Measurements from ENCODE around the gene TDRD10. TPM values are rescaled to one million over a fixed set of nuclear protein-coding genes. Genes with fewer than 3 reads are reported as not detected.

TDRD10 gene
- polyA plus RNA-seq (2013, experiment 1 of 2), result 1.3 TPM
- polyA plus RNA-seq (2013, experiment 2 of 2), result 2.3 TPM

- peak within 1 kb of the TSS; percentile 41 for H3K4me3 ChIP-seq (ENCODE audit: extremely low read depth, insufficient read depth, low read length, poor library complexity, severe bottlenecking)
- no peak within 1 kb of the TSS for H3K27ac ChIP-seq (ENCODE audit: low read depth, low read length, severe bottlenecking)
- WGBS, 2 experiments (ENCODE audit: insufficient coverage in 2 of 2), result 4 to 7% methylated on average over 39 to 77 of the region's 90 CpGs
- H3K4me1 ChIP-seq (ENCODE audit: control insufficient read depth, insufficient read depth, low read length, poor library complexity, severe bottlenecking), result peaks cover 4% of the 10 kb centered on the region
- H3K36me3 ChIP-seq (ENCODE audit: control insufficient read depth, insufficient read depth, low read length), result no peaks in the 10 kb centered on the region
- peaks cover 5% of the 10 kb centered on the region for H3K9me3 ChIP-seq (ENCODE audit: control insufficient read depth, low read length)
Measured at GRCh38 chr1:154502066-154502743, at the start of gene TDRD10, which contains the start of gene SHE. Gene TDRD10, plus strand, starts transcription at chr1:154502219. Its CDS starts 4,685 bp downstream, at chr1:154506904. Gene SHE, minus strand, starts transcription at chr1:154502412. Its CDS starts 386 bp downstream, at chr1:154502026.

GRCh38 chr1:154453161-154453560, 48.9 kb upstream of the TDRD10 start:
- Histone ChIP-seq H3K4me3 (ENCODE audit: extremely low read depth, insufficient read depth, low read length, poor library complexity, severe bottlenecking) (no peak overlapping the region), H3K4me1 (ENCODE audit: control insufficient read depth, insufficient read depth, low read length, poor library complexity, severe bottlenecking) (peaks cover 11% of the 10 kb centered on the region), H3K36me3 (ENCODE audit: control insufficient read depth, insufficient read depth, low read length) (no peaks in the 10 kb centered on the region), H3K27ac (ENCODE audit: low read depth, low read length, severe bottlenecking) (no peak overlapping the region), H3K9me3 (ENCODE audit: control insufficient read depth, low read length) (no peaks in the 10 kb centered on the region)
- 96 to 100% methylated on average over 3 to 5 of the region's 5 CpGs for WGBS, 2 experiments (ENCODE audit: insufficient coverage in 2 of 2)

- Histone ChIP-seq H3K9me3 (ENCODE audit: control insufficient read depth, low read length) (no peaks in the 10 kb centered on the region), H3K27ac (ENCODE audit: low read depth, low read length, severe bottlenecking) (no peak overlapping the region), H3K4me3 (ENCODE audit: extremely low read depth, insufficient read depth, low read length, poor library complexity, severe bottlenecking) (no peak overlapping the region), H3K36me3 (ENCODE audit: control insufficient read depth, insufficient read depth, low read length) (no peaks in the 10 kb centered on the region), H3K4me1 (ENCODE audit: control insufficient read depth, insufficient read depth, low read length, poor library complexity, severe bottlenecking) (peaks cover 8% of the 10 kb centered on the region)
- WGBS, 2 experiments (ENCODE audit: insufficient coverage in 2 of 2), result 56 to 87% methylated on average over 1 to 4 of the region's 5 CpGs
Measured at GRCh38 chr1:154453574-154454352, 48.3 kb upstream of the TDRD10 start.

GRCh38 chr1:154454386-154455120, 47.5 kb upstream of the TDRD10 start:
- Histone ChIP-seq H3K9me3 (ENCODE audit: control insufficient read depth, low read length) (no peaks in the 10 kb centered on the region), H3K4me3 (ENCODE audit: extremely low read depth, insufficient read depth, low read length, poor library complexity, severe bottlenecking) (no peak overlapping the region), H3K27ac (ENCODE audit: low read depth, low read length, severe bottlenecking) (no peak overlapping the region), H3K36me3 (ENCODE audit: control insufficient read depth, insufficient read depth, low read length) (no peaks in the 10 kb centered on the region), H3K4me1 (ENCODE audit: control insufficient read depth, insufficient read depth, low read length, poor library complexity, severe bottlenecking) (peaks cover 8% of the 10 kb centered on the region)
- 89 to 98% methylated on average over 2 to 3 of the region's 5 CpGs for WGBS, 2 experiments (ENCODE audit: insufficient coverage in 2 of 2)

GRCh38 chr1:154456631-154457030, 45.4 kb upstream of the TDRD10 start:
- H3K4me1 ChIP-seq (ENCODE audit: control insufficient read depth, insufficient read depth, low read length, poor library complexity, severe bottlenecking), result peaks cover 8% of the 10 kb centered on the region
- WGBS, 2 experiments (ENCODE audit: insufficient coverage in 2 of 2), result 89 to 94% methylated on average over 4 to 5 of the region's 6 CpGs
- no peaks in the 10 kb centered on the region for H3K9me3 ChIP-seq (ENCODE audit: control insufficient read depth, low read length)
- no peak overlapping the region for H3K4me3 ChIP-seq (ENCODE audit: extremely low read depth, insufficient read depth, low read length, poor library complexity, severe bottlenecking)
- H3K27ac ChIP-seq (ENCODE audit: low read depth, low read length, severe bottlenecking), result no peak overlapping the region
- H3K36me3 ChIP-seq (ENCODE audit: control insufficient read depth, insufficient read depth, low read length), result no peaks in the 10 kb centered on the region

GRCh38 chr1:154459080-154459479, 42.9 kb upstream of the TDRD10 start:
- H3K36me3 ChIP-seq (ENCODE audit: control insufficient read depth, insufficient read depth, low read length), result no peaks in the 10 kb centered on the region
- no peaks in the 10 kb centered on the region for H3K4me1 ChIP-seq (ENCODE audit: control insufficient read depth, insufficient read depth, low read length, poor library complexity, severe bottlenecking)
- H3K27ac ChIP-seq (ENCODE audit: low read depth, low read length, severe bottlenecking), result no peak overlapping the region
- H3K4me3 ChIP-seq (ENCODE audit: extremely low read depth, insufficient read depth, low read length, poor library complexity, severe bottlenecking), result no peak overlapping the region
- no peaks in the 10 kb centered on the region for H3K9me3 ChIP-seq (ENCODE audit: control insufficient read depth, low read length)

GRCh38 chr1:154460695-154461260, 41.2 kb upstream of the TDRD10 start:
- H3K4me1 ChIP-seq (ENCODE audit: control insufficient read depth, insufficient read depth, low read length, poor library complexity, severe bottlenecking), result no peaks in the 10 kb centered on the region
- no peak overlapping the region for H3K4me3 ChIP-seq (ENCODE audit: extremely low read depth, insufficient read depth, low read length, poor library complexity, severe bottlenecking)
- H3K27ac ChIP-seq (ENCODE audit: low read depth, low read length, severe bottlenecking), result no peak overlapping the region
- 90 to 92% methylated on average over 13 to 14 of the region's 15 CpGs for WGBS, 2 experiments (ENCODE audit: insufficient coverage in 2 of 2)
- no peaks in the 10 kb centered on the region for H3K9me3 ChIP-seq (ENCODE audit: control insufficient read depth, low read length)
- no peaks in the 10 kb centered on the region for H3K36me3 ChIP-seq (ENCODE audit: control insufficient read depth, insufficient read depth, low read length)

GRCh38 chr1:154463512-154463990, 38.5 kb upstream of the TDRD10 start:
- Histone ChIP-seq H3K36me3 (ENCODE audit: control insufficient read depth, insufficient read depth, low read length) (no peaks in the 10 kb centered on the region), H3K4me3 (ENCODE audit: extremely low read depth, insufficient read depth, low read length, poor library complexity, severe bottlenecking) (no peak overlapping the region), H3K9me3 (ENCODE audit: control insufficient read depth, low read length) (no peaks in the 10 kb centered on the region), H3K27ac (ENCODE audit: low read depth, low read length, severe bottlenecking) (peak overlapping the region; percentile 90), H3K4me1 (ENCODE audit: control insufficient read depth, insufficient read depth, low read length, poor library complexity, severe bottlenecking) (no peaks in the 10 kb centered on the region)
- 88 to 93% methylated on average over 4 of the region's 4 CpGs for WGBS, 2 experiments (ENCODE audit: insufficient coverage in 2 of 2)

- H3K27ac ChIP-seq (ENCODE audit: low read depth, low read length, severe bottlenecking), result no peak overlapping the region
- H3K36me3 ChIP-seq (ENCODE audit: control insufficient read depth, insufficient read depth, low read length), result no peaks in the 10 kb centered on the region
- H3K4me3 ChIP-seq (ENCODE audit: extremely low read depth, insufficient read depth, low read length, poor library complexity, severe bottlenecking), result no peak overlapping the region
- no peaks in the 10 kb centered on the region for H3K9me3 ChIP-seq (ENCODE audit: control insufficient read depth, low read length)
- no peaks in the 10 kb centered on the region for H3K4me1 ChIP-seq (ENCODE audit: control insufficient read depth, insufficient read depth, low read length, poor library complexity, severe bottlenecking)
- WGBS, 2 experiments (ENCODE audit: insufficient coverage in 2 of 2), result 100% methylated on average over 2 to 5 of the region's 8 CpGs
Measured at GRCh38 chr1:154465621-154466195, 36.3 kb upstream of the TDRD10 start.

- Histone ChIP-seq H3K36me3 (ENCODE audit: control insufficient read depth, insufficient read depth, low read length) (no peaks in the 10 kb centered on the region), H3K27ac (ENCODE audit: low read depth, low read length, severe bottlenecking) (no peak overlapping the region), H3K9me3 (ENCODE audit: control insufficient read depth, low read length) (no peaks in the 10 kb centered on the region), H3K4me3 (ENCODE audit: extremely low read depth, insufficient read depth, low read length, poor library complexity, severe bottlenecking) (no peak overlapping the region), H3K4me1 (ENCODE audit: control insufficient read depth, insufficient read depth, low read length, poor library complexity, severe bottlenecking) (no peaks in the 10 kb centered on the region)
- WGBS, 2 experiments (ENCODE audit: insufficient coverage in 2 of 2), result 57 to 72% methylated on average over 2 of the region's 3 CpGs
Measured at GRCh38 chr1:154466206-154466605, 35.8 kb upstream of the TDRD10 start.

All from mesodermal cell (in vitro differentiated cells).